Body of pancreas (tissue), 4 donors: Measurements from ENCODE around the gene RELN. TPM values are rescaled to one million over a fixed set of nuclear protein-coding genes. Genes with fewer than 3 reads are reported as not detected.
"Not testable (repeated sequence)": the region's sequence is repeated elsewhere in the genome, so short reads cannot be mapped to it uniquely, and the experiment has no call there.

Experiments used
- ATAC-seq: fragments of 150-250 bp; one replicate; pipeline ENCODE4 v1.9.1; 2016
- DNase-seq, 4 donors: peaks; one replicate each; pipeline ENCODE4 v3.0.0-alpha.2; 2019
- H3K27ac ChIP-seq, 4 donors: fragments of 200-600 bp; sonication (generic); 1 replicate in 3 of 4; 2 replicates in 1 of 4; pipeline versions ENCODE4 v1.5.1 to v1.6.1; 2016 to 2019; ENCODE audit warnings: mild to moderate bottlenecking in 1 of 4, mixed read lengths in 1 of 4, moderate library complexity in 1 of 4
- H3K27me3 ChIP-seq, 2 donors: fragments of 200-600 bp; sonication (generic); one replicate each; pipeline ENCODE4 v1.6.0; 2016; ENCODE audit warnings: mild to moderate bottlenecking in 1 of 2
- H3K36me3 ChIP-seq, 2 donors: fragments of 200-600 bp; sonication (generic); replicated peaks in 1 of 2; 2 replicates each; pipeline ENCODE4 v1.5.1; 2016; ENCODE audit warnings: low read depth in 2 of 2; ENCODE audit not compliant: insufficient read depth in 1 of 2
- H3K4me1 ChIP-seq: fragments of 200-600 bp; sonication (generic); one replicate; pipeline ENCODE4 v1.6.0; 2016
- H3K4me3 ChIP-seq, 2 donors: fragments of 200-600 bp; sonication (generic); 1 replicate in 1 of 2; 2 replicates in 1 of 2; pipeline ENCODE4 v1.5.1; 2016 to 2019
- H3K9me3 ChIP-seq, 3 donors: fragments of 200-600 bp; sonication (generic); 1 replicate in 2 of 3; 2 replicates in 1 of 3; pipeline ENCODE4 v1.5.1; 2016
- POLR2A ChIP-seq, 3 donors: fragments of 450-650 bp; IDR thresholded peaks; one replicate each; pipeline ENCODE4 v1.6.1; 2016; ENCODE audit warnings: antibody characterized with exemption in 3 of 3, mild to moderate bottlenecking in 2 of 3
- WGBS, 2 donors: methylation state at CpG; one replicate each; pipeline ENCODE4 v1.1.5; 2017; 5-methylcytosine and 5-hydroxymethylcytosine counted together
- intact Hi-C: fragments of 100-400 bp; cut with DNase I; formaldehyde crosslinking; loops from one replicate; pipeline ENCODE4 v1.15.1; 2023
- total RNA-seq, 2 donors: library from RNA; depleted of rRNA; stranded (reverse); fragments of >200 nt; gene quantifications; one replicate each; pipeline ENCODE4 v1.1.0, GENCODE V29; 2016
- TF ChIP-seq, protein P1 (sequence below), 7 experiments: fragments of 450-650 bp in 4 of 7; fragments of 200-600 bp in 3 of 7; sonication (generic) in 3 of 7; IDR thresholded peaks; one replicate each; pipeline ENCODE4 v1.5.1; 2016 to 2019; ENCODE audit warnings: antibody characterized with exemption in 7 of 7

RELN gene
- total RNA-seq, 2 donors from 2014 or later: 0.33 to 3.9 TPM

- intact Hi-C loops: no loop called here
- Histone ChIP-seq H3K27ac (no peak overlapping the region), H3K4me1 (no peaks in the 10 kb centered on the region), H3K9me3 (no peaks in the 10 kb centered on the region), H3K27me3 (no peaks in the 10 kb centered on the region), H3K36me3 (no peaks in the 10 kb centered on the region), H3K4me3 (no peak overlapping the region)
- DNase-seq: no peak
- 48 to 54% methylated on average over 1 of the region's 1 CpG for WGBS, 2 donors
- TF ChIP-seq POLR2A (IDR thresholded peaks at IDR 0.05): no peak
- TF ChIP-seq, protein P1, sequence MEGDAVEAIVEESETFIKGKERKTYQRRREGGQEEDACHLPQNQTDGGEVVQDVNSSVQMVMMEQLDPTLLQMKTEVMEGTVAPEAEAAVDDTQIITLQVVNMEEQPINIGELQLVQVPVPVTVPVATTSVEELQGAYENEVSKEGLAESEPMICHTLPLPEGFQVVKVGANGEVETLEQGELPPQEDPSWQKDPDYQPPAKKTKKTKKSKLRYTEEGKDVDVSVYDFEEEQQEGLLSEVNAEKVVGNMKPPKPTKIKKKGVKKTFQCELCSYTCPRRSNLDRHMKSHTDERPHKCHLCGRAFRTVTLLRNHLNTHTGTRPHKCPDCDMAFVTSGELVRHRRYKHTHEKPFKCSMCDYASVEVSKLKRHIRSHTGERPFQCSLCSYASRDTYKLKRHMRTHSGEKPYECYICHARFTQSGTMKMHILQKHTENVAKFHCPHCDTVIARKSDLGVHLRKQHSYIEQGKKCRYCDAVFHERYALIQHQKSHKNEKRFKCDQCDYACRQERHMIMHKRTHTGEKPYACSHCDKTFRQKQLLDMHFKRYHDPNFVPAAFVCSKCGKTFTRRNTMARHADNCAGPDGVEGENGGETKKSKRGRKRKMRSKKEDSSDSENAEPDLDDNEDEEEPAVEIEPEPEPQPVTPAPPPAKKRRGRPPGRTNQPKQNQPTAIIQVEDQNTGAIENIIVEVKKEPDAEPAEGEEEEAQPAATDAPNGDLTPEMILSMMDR (IDR thresholded peaks at IDR 0.05): no peak
- ATAC-seq: no peak
Observed at GRCh38 chr7:103784646-103785286, 204.7 kb downstream of the RELN start.

DNA sequence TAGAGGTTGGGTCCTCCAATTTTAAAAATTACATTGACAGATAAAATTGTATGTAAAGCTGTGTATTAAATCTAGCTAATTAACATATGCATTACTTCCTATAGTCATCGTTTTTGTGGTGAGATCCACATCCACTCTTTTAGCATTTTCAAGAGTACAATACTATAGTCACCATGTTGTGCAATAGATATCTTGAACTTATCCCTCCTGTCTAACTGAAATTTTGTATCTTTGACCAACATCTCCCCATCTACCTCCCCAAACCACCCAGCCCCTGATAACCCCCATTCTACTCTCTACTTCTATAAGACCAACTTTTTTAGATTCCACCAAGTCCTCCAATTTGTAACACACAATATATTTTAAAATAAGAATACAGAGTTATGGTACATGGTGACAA is 208.0 kb downstream of the RELN start:
- DNase-seq: no peak
- Histone ChIP-seq H3K27ac (no peak overlapping the region), H3K9me3 (no peaks in the 10 kb centered on the region), H3K4me3 (no peak overlapping the region), H3K27me3 (no peaks in the 10 kb centered on the region), H3K36me3 (no peaks in the 10 kb centered on the region), H3K4me1 (no peaks in the 10 kb centered on the region)
- no peak for TF ChIP-seq POLR2A (IDR thresholded peaks at IDR 0.05)
- TF ChIP-seq, protein P1 (IDR thresholded peaks at IDR 0.05): no peak
- 40 to 58% methylated on average over 1 of the region's 1 CpG for WGBS, 2 donors
- no peak for ATAC-seq
- intact Hi-C loops: no loop called here

DNA sequence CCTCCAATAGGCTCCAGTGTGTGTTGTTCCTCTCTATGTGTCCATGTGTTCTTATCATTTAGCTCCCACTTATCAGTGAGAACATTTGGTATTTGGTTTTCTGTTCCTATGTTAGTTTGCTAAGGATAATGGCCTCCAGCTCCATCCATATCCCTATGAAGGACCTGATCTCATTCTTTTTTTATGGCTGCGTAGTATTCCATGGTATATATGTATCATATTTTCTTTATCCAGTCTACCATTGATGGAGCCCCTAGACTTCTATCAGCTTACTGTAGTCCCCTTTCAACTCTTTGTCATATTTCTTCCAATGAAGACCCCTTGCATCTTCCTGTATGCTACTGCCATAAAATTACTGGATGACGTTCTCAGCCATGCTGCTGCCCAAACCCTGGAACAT is 208.9 kb downstream of the RELN start:
- H3K4me3 ChIP-seq, H3K27ac ChIP-seq, DNase-seq, ATAC-seq, H3K27me3 ChIP-seq, H3K4me1 ChIP-seq, H3K9me3 ChIP-seq, H3K36me3 ChIP-seq, intact Hi-C loops: not testable (repeated sequence)
- WGBS, 2 donors: 74 to 94% methylated on average over 2 of the region's 2 CpGs

GRCh38 chr7:103777440-103777839 is 212.0 kb downstream of the RELN start:
- no peak overlapping the region for H3K4me3 ChIP-seq
- DNase-seq: no peak
- no peaks in the 10 kb centered on the region for H3K9me3 ChIP-seq
- WGBS, 2 donors: 72 to 73% methylated on average over 6 of the region's 6 CpGs
- no peaks in the 10 kb centered on the region for H3K36me3 ChIP-seq
- no peaks in the 10 kb centered on the region for H3K4me1 ChIP-seq
- TF ChIP-seq, protein P1 (IDR thresholded peaks at IDR 0.05): no peak
- no peak for TF ChIP-seq POLR2A (IDR thresholded peaks at IDR 0.05)
- H3K27ac ChIP-seq: no peak overlapping the region
- intact Hi-C loops: no loop called here
- no peaks in the 10 kb centered on the region for H3K27me3 ChIP-seq
- no peak for ATAC-seq

DNA sequence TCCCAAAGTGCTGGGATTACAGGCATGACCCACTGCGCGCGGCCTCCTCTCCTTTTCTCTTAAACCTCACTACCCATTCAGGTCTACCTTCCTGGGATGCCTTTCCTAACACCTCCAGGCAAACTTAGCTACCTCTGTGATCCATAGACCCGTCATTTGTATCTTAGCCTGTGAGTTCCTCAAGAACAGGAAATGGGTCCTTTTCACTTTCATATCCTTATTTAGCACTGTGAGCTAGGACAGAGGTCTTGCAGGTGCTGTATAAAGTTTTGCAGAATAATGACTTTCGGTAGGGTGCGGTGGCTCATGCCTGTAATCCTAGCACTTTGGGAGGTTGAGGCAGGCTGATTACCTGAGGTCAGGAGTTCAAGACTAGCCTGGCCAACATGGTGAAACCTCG is 215.7 kb downstream of the RELN start:
- intact Hi-C loops: no loop called here
- no peaks in the 10 kb centered on the region for H3K4me1 ChIP-seq
- H3K27ac ChIP-seq: no peak overlapping the region
- ATAC-seq (no peak), DNase-seq (no peak)
- no peaks in the 10 kb centered on the region for H3K27me3 ChIP-seq
- H3K9me3 ChIP-seq: no peaks in the 10 kb centered on the region
- no peaks in the 10 kb centered on the region for H3K36me3 ChIP-seq
- no peak for TF ChIP-seq POLR2A (IDR thresholded peaks at IDR 0.05)
- TF ChIP-seq, protein P1 (IDR thresholded peaks at IDR 0.05): no peak
- WGBS, 2 donors: 89 to 92% methylated on average over 7 of the region's 7 CpGs
- H3K4me3 ChIP-seq: no peak overlapping the region
